Measurements from ENCODE around the gene TEKTIP1.
"Not testable (repeated sequence)": the region's sequence is repeated elsewhere in the genome, so short reads cannot be mapped to it uniquely, and the experiment has no call there.

TEKTIP1 gene

DNA sequence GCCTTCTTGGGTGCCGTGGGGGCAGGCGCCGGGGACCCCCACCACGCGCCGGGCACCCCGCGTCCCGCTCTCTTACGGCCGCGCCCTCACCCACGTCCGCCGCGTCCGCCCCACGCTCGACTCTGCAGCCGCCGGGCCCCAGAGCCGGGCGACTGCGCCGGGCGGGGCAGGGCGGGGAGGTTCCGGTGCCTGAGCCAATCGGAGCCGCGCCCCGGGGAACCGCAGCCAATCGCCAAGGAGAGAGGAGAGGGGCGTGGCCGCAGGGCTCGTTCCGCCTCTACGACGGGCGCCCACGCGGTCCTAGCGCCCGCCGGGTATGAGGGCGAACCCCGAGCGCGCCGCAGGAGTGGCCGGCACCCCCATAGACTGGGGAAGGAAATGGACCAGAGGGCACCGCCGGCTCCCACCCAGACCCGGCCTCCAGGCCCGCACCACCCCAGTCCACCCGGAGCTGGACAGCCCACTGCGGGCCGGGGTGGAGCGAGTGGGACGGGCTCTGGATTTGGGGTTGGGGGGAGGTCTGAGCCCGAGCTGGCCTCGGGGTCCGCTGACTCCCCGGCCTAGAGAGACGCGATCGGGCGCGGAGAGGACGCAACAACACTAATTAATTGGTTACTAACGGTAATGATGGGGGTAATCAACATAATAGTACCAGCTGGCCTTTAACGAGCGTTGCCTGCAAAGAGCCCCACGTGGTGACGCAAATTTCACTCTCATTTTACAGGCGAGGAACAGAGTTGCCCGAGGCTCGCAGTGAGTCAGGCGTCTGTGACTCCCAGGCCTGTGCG lies 18.7 kb downstream of the TEKTIP1 start, which contains the start of gene MFSD12:
MFSD12 (minus strand) TSS at position 126 of the 788 bp plus-strand sequence. CDS start 183 bp downstream, outside the sequence.
- DNase-seq (ENCODE audit: low read depth) = peak; percentile 56

DNA sequence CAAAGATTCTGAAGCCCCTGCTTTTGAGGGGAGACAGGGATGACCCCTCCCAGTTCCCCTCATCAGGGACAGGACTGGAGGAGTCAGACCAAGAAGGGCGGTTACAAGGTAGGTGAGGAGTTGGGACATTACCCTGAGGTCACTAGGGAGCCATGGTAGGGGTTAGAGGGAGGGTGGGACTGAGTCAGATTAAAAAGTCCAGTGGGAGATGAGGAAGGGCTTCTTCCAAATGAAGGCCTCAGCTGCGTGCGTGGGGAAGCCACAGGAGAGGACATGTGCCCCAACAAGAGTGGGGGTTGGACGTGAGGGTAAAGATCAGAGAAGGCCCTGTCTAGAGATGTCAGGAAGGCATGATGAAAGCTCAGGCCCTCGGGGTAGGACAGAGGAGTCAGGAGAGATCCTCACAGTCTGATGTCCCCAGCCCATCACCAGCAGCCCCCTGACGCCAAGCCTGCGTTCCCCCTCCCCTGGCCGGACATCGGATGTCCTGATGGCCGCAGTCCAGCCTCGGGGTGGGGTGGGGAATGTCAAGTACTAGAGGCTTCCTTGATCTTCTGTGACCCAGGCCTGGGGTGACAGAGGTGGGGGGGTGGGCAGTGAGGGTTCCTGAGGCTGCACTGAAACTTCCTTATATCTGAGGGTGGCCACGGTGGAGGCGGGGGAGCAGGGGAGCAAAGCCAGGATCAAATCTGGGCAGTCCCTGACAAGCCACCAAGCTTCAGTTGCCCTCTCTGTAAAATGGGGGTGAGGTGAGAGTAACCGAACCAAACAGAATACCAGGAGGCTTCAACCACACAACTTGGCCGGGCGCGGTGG lies 24.9 kb downstream of the TEKTIP1 start:
- no peak for DNase-seq (ENCODE audit: low read depth)

DNA sequence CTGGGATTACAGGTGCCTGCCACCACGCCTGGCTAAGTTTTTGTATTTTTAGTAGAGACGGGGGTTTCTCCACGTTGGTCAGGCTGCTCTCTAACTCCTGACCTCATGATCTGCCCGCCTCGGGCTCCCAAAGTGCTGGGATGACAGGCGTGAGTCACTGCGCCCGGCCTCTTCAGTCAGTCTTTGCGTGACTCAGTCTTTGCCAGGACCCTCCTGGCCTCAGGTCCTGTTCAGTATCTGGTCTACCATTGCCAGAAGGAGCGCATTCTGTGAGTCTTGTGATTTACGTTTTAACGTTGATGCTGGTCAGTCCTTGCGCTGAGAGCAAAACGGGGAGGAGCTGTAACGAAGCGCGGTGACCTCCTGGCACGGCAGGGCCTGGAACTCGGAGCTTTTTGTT lies 26.2 kb downstream of the TEKTIP1 start:
- DNase-seq (ENCODE audit: low read depth) = no peak

DNA sequence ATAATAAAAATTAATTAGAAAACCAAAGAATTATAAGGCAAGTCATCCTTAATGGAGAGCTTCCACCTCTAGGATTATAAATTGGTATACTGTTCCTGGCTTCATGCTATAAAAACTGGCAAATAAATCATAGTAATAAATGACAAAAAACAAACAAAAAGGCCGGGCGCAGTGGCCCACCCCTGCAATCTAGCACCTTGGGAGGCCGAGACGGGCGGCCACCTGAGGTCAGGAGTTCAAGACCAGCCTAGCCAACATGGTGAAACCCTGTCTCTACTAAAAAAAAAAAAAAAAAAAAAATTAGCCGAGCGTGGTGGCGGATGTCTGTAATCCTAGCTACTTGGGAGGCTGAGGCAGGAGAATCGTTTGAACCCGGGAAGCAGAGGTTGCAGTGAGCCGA lies 31.1 kb downstream of the TEKTIP1 start:
- not testable (repeated sequence) for DNase-seq (ENCODE audit: low read depth)

DNA sequence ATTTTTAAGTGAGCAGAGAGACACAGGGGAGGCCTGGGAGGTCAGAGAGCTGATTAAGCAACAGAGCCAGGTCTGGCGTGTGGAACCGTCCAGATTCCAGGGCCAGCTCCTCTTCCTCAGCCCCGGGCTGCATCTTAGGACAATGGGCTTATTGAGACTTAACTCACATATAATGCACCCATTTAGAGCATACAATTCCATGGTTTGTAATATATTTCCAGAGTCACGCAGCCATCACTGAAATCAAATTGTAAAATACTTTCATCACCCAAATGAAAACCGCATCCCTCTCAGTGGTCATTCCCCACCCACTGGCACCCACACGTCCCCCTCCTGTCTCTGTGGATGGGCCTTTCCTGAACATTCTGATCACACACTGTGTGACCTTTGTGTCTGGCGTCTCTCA lies 31.6 kb downstream of the TEKTIP1 start:
- no peak for DNase-seq (ENCODE audit: low read depth)

- DNase-seq (ENCODE audit: low read depth) = peak; percentile 90
Observed at GRCh38 chr19:3572132-3572854, 33.3 kb downstream of the TEKTIP1 start.

DNA sequence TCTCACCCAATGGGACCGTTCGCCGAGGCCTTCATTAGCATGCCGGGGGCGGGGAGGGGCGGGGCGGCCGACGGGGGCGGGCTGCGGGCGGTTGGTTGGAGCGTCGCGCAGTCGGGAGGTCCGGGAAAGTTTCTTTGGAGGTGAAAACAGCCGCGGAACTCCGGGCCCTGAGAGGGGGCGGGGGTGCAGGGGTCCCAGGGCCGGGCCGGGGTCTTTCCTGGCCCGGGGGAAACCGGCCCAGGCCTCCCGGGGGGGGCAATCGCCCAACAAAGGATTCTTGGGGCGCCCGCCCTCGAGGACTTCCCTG lies 33.8 kb downstream of the TEKTIP1 start, which contains the start of gene HMG20B:
HMG20B (plus strand) TSS at position 90 of the 307 bp plus-strand sequence. CDS start 366 bp downstream, outside the sequence.
- DNase-seq (ENCODE audit: low read depth) = no peak

- DNase-seq (ENCODE audit: low read depth) = no peak
Observed at GRCh38 chr19:3573162-3573857, 34.3 kb downstream of the TEKTIP1 start.

GRCh38 chr19:3573858-3574637 lies 35.1 kb downstream of the TEKTIP1 start:
- DNase-seq (ENCODE audit: low read depth) = no peak

DNA sequence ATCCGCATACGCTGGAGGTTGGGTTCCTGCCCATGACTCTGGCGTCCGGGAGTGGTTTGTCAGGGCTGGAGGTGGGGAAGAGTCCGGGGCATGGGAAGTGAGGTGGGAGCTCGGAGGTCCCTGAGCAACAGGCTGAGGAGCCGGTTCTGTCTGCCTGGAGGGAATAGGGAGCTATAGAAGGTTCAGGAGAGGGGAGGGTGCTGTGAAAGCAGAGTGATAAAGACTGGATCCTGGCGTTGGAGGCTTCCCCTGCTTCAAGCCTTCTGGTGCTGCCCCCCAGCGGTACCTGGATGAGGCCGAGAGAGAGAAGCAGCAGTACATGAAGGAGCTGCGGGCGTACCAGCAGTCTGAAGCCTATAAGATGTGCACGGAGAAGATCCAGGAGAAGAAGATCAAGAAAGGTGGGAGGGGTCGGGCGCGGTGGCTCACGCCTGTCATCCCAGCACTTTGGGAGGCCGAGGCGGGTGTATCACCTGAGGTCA lies 36.3 kb downstream of the TEKTIP1 start:
- no peak for DNase-seq (ENCODE audit: low read depth)

GRCh38 chr19:3575949-3576673 lies 37.1 kb downstream of the TEKTIP1 start:
- no peak for DNase-seq (ENCODE audit: low read depth)

GRCh38 chr19:3576696-3577443 lies 37.9 kb downstream of the TEKTIP1 start:
- DNase-seq (ENCODE audit: low read depth) = no peak

DNA sequence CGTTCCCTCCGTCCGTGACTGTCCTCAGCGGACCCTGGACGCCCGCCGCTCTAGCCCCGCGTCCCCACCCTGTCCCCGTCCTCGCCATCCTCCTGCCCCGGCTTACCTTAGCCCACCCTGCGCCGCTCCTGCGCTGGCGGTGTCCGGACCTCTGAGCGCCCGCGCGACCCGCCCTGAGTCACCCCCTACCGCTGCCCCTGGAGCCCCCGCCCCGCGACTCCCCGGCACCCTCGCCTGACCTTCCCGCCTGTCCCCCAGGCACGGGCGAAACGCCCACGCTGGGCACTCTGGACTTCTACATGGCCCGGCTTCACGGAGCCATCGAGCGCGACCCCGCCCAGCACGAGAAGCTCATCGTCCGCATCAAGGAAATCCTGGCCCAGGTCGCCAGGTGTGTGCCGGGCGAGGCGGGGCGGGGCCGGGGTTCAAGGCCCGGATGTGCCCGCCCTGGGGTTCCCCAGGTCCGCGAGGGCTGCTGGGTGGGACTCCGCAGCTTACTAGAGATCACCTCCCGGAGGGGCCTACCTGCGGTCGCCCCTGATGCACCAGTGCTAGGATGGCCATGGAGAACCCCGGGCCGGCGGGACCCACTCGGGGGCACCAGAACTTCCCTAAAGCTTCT lies 38.9 kb downstream of the TEKTIP1 start:
- DNase-seq (ENCODE audit: low read depth) = no peak

GRCh38 chr19:3578390-3578789 lies 39.4 kb downstream of the TEKTIP1 start:
- DNase-seq (ENCODE audit: low read depth) = no peak

DNA sequence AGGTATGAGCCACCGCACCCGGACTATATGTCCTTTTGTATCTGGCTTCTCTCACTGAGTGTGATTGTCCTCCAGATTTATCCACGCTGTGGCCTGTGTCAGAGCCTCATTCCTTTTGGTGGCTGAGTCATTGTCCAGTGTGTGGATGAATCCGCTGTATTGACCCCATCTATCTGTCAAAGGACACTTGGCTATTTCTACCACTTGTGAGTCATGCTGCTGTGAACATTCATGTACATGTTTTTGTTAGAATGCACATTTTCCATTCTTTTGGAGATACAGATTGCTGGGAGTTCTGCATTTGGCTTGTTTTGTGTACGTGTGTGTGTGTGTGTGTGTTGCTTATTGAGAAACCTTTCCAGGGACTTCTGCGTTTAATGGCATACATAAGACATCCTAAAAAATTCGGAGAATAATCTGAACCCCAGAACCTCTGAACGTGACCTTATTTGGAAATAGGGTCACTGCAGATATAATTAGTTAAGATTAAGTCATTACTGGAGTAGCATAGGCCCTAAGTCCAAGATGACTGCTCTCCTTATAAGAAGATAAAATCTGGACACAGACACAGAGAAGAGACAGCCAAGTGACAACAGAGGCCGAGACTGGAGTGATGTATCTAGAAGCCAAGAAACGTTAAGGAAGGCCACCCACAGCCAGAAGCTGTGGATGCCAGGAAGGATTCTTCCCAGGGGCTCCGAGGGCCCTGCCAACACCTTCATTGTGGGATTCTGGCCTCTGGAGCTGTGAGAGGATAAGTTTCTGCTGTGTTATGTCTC lies 41.4 kb downstream of the TEKTIP1 start:
- peak; percentile 57 for DNase-seq (ENCODE audit: low read depth)

- DNase-seq (ENCODE audit: low read depth) = not testable (repeated sequence)
Observed at GRCh38 chr19:3581792-3582191, 42.8 kb downstream of the TEKTIP1 start.

GRCh38 chr19:3584036-3584802 lies 45.2 kb downstream of the TEKTIP1 start:
- DNase-seq (ENCODE audit: low read depth) = not testable (repeated sequence)

Measured in HS-27A (cell line).